Adipose tissue (tissue), 3 donors: Measurements from ENCODE around the gene ITGB1. TPM values are rescaled to one million over a fixed set of nuclear protein-coding genes. Genes with fewer than 3 reads are reported as not detected.

Source experiments
- H3K27ac ChIP-seq: one replicate; pipeline ENCODE4 v1.5.1; 2013; ENCODE audit warnings: low read depth, low read length
- WGBS, 3 donors: extraction: QIAGEN DNeasy Blood & Tissue Kit; methylation state at CpG; one replicate each; pipeline ENCODE4 v1.1.7; 2013; 5-methylcytosine and 5-hydroxymethylcytosine counted together
- polyA plus RNA-seq, 3 donors: library from polyadenylated mRNA; stranded (reverse); fragments of 200-250 nt; gene quantifications; one replicate each; pipeline ENCODE4 v1.2.3, GENCODE V29; 2013
- donor health status: healthy with polysubstance abuse.
- donor health status: Bipolar disorder and iron deficiency.
- donor health status: healthy.

The ITGB1 gene
- polyA plus RNA-seq, 3 donors = 93.5 to 304 (median 185) TPM

DNA sequence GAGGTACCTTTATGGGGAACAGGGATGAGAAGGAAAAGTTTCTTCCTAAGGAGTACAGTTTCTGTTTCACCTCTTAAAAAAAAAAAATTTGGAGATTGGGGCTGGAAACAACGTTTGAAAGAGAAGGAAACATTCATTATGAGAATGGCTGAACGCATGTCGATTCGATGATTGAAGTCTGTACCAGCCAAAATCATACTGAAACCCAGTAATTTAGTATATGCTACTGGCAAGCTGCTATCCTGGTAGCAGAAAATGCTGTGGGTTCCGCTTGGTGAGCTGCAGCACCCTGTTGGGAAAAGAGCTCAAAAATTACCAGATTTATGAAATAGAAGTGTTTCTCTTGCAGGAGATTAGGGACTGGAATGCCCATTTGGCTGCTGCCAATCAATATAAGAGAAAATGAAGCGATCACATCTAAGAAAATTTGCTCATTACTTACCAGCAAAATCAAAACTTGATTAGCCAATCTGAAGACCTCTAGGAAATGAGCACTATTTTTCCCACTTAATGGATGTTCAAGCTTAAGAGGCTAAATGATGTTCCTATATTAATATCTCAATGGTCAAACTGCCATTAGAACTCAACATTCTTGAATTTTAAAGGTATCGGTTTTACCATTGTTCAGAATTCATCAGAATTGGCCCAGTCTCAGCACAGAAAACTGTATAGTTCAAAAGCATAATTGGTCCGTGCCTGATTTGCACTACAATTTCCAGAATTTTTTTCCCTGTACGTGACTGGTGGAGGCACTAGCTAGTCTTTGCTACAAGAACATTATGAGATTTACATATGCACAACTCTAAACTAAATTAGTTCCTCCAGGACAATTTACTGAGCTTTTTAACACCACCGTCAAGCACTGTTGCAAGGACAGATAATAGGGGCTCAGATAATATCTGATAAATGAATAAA, 1.2 kb upstream of the ITGB1 start:
- WGBS, 3 donors = 18 to 39% (median 31%) methylated on average over 10 of the region's 10 CpGs

DNA sequence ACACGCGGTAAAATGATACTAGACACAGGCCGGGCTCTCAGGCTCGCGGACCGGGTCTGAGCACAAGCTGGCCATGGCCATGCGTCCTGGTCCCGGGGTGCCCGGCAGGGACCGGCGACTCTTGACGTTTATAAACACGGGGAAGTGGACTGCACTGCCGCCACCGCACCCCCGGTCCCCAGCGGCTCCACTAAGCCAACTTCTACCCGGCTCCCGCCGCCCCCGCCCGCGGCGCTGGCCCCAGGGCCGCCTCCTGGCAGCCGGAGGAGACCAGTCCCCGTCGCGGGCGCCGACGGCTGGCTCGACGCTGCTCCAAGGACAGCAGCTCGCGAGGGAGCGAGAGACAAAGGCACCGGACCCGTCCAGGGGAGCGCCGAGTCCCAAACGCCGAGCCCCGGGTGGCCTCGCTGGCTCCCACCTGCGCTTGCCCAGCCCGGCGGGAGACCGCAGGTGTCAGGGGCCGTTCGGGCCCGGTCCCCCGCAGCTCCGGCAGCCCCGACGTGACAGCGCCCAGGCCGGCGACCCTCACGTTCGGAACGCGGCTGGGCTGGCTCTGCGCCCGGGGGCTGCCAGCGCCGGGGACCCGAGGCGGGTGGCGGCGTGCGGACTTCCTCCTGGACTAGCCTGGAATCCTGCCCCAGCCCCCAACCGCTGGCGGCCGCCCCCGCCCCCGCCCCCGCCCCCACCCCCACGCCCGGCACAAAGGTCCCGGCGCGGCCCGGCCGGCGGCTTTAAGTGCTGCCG, 517 bp downstream of the ITGB1 start:
- peak overlapping the region; percentile 68 for H3K27ac ChIP-seq
- 0% methylated on average over 62 to 87 of the region's 87 CpGs for WGBS, 3 donors

More for the DNA sequence above, 1.2 kb upstream of the ITGB1 start:
- peak overlapping the region; percentile 96 for H3K27ac ChIP-seq

DNA sequence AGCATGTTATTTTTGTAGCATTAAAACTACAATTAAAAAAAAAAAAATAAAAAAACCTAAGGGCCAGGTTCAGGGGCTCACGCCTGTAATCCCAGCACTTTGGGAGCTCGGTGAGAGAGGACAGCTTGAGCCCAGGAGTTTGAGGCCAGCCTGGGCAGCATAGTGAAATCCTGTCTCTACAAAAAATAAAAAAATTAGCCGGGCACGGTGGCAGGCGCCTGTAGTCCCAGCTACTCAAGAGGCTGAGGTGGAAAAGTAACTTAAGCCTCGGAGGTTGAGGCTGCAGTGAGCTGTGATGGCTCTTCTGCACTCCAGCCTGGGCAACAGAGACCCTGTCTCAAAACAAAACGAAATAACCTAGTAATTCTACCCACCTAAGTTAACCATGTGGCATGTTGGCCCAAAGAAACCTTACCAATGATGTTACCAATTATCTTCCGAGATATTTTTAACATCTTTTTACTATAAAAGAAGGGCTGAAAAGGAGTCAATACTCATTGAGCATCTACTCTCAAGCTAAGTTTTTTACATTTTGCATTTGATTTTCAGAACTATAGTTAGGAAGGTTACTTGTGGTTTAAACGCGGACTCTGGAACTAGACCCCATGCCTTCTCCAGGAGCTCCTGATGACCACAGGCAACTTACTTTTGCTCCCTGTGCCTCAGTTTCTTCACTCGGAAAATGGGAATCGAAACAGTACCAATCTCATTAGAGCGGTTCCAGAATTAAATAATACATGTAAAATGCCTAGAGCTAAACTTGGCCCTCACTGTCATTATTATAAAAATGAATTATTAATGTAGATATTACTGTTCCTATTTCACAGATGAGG, 1.4 kb downstream of the ITGB1 start:
- WGBS, 3 donors = 13 to 46% (median 38%) methylated on average over 13 of the region's 13 CpGs
- H3K27ac ChIP-seq = no peak overlapping the region

DNA sequence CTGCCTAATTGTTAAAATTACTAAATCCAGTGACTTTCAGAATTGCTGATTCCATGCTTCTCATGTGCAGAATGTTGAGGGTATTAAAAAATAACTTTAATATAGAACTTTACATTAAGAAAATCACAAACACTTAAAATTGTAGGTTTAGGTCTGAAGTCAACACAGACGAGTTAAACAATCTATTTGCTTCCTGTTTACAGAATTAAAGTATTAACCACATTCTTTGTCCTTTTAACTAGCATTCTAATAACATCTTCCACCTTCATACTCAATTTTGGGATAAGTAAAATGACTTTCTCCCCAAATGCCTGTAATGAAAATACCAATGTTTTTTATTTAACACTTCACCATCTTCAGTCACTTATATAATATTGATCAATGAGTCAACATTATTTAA, 2.2 kb downstream of the ITGB1 start:
- 7 to 20% (median 8%) methylated on average over 1 of the region's 1 CpG for WGBS, 3 donors
- H3K27ac ChIP-seq = no peak overlapping the region

DNA sequence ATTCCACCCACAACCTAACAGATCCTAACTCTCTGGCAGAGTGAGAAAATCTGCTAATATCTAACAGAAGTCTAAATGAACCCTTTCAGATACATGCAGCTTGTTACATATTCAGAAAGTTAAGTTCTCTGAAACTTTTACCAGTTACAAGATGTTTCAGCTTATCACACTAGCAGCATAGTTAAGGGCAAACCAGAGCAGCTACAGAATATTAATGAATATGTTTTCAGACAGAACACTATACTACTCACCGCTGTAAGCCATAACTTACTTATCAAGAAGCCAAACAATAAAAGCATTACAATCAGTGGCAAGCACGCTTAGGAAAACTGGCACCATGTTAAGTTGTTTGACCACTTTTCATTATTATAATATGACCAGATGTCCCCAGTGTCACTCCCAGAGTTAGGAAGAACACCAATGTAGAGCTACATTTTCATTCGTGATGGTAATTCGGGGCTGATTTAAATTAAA, 2.7 kb downstream of the ITGB1 start:
- H3K27ac ChIP-seq = no peak overlapping the region
- WGBS, 3 donors = 22 to 64% (median 49%) methylated on average over 4 of the region's 4 CpGs

DNA sequence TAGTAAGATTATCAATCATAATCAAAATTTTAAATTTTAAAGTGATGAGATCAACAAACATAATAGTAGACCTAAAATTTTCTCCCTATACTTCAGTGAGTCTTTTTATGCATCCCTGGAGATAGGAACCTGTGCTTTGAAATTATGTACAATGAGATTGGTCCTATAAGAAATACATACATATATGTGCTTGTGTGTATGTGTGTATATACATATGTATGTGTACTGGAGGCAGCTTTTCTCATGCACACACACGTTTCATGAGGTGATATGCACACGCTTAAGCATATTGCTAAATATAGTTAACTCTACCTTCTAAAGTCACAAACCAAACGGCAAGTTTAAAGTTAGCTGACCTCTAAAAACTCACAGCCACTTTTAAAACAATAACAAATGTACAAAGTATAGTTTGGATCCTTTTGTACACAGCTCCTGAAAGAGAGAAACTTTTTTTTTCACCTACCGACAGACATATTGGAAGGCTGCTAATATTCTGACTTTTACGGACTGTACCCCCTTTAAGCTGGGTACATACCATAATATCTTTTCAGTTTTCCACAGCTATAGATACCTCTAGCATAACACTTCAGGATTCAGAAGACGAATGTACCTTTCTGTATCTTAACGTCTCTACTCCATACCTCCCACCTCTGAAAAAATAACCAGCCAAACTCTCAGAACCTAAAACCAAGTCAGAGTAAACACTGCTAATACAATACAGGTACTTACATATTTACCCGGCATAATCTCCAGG, 3.3 kb downstream of the ITGB1 start:
- no peak overlapping the region for H3K27ac ChIP-seq
- WGBS, 3 donors = 23 to 62% (median 53%) methylated on average over 8 of the region's 8 CpGs

DNA sequence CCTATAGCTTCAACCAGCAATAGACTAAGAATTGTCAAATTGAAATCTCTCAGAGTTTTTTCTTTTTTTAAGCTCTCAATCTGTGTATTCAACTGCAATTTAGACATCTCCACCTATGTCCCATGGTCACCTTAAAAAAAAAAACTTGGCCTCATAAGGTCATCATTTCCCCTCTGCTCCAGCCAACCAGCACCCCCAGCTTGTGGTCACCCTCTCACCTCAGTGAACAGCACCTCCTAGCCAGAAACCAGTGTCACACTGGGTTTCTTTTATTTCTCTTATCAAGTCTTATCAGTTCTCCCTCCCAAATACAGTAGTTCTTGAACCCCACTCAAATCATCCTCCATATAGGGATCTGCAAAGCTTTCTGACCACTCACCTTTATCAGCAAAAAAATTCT, 4.0 kb downstream of the ITGB1 start:
- H3K27ac ChIP-seq = no peak overlapping the region

DNA sequence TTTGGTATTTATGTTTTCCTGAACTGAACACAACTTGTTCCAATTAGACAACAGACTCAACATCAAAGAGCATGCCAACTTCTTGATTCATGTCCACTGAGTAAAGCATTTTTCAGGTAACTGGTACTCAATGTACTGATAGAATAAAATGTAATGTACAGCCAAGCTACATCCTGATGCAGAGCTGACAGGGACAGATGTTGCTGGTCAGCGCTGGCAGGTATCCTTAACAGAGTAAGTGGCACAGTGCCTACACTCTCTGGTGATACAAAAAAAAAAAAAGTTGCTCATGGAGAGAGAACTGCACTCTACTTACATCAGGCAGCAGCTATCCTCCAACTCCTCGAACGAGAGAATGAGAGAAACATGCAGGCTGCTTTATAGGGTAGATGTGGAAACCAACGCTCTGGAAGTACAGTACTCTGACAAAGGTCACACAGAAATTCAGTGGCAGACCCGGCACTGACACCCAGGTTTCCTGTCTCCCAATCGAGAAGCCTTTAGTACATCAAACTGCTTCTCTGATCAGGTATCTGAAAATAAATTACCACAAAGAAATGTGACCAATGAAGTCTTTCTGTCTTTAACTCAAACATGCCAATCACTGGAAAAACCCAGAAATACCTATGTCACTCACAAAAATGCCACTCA, 4.6 kb downstream of the ITGB1 start:
- WGBS, 3 donors = 19 to 64% (median 53%) methylated on average over 6 of the region's 6 CpGs

DNA sequence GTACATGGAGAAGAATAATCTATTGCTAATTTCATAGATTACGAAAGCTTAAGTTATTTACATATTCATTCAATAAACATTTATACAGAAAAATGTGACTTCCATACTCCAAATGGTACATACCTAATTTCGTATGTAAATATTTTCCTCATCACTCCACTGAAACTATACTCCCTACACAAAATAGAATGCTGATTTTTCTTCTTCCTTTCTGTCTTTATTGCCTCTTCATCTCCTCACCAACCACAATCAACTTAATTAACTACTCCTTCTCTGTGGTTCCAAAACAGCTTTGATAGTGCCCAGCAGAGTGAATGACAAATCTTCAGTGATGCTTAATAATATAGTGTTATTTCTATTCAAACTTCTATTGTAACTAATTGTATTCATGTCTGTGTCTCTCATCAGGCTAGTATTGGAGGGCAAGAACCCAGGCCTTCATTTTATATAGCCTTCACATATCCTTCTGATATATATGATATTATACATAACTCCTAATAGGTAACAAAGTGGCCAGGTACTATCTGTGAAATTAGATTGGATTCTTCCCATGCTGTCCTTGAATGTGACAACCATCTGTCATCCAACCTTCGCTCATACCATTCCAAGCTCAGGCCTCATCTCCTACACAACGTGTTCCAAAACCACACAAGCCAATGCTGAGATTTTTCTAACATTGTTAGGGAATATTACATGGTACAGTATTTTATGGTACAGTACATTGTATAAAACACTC, 5.3 kb downstream of the ITGB1 start:
- no peak overlapping the region for H3K27ac ChIP-seq

More for the DNA sequence above, 4.6 kb downstream of the ITGB1 start:
- H3K27ac ChIP-seq = no peak overlapping the region

DNA sequence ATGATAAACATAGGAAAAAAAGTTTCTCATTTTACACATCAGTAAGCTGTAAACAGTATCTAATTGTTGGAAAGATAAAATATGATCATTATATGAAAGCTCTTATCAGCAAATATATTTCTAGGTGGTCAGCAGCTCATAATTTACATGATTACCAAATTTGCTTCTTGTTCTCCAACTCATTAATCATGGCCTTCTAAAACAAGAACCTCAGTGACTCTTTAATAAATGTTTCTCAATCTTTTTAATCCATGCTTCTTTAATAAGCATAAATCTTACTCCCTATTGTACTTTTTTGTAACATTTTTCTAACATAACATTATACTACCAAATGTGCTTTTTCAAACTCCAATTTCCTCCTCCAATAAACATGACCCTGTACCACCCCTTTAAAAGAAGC, 5.9 kb downstream of the ITGB1 start:
- no peak overlapping the region for H3K27ac ChIP-seq

More for the DNA sequence above, 5.3 kb downstream of the ITGB1 start:
- 87 to 94% (median 91%) methylated on average over 4 of the region's 4 CpGs for WGBS, 3 donors

DNA sequence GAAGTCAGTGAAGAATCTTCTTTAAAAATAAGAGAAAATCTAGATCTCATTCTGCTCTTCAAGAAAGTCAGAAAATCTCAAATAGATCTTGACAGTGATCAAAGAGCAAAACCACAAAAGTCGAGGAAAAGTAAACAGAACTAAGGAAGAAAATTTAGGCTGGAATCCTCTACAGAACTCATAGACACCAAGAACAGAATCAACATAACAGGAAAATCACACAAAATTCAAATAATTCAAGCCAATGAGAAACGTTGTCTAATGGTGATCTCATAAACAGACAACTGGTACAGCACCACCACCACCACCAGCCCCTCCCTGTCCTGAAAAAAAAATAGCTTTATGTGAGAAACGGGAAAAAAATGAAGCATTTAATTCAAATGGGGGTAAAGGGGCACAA, 6.9 kb downstream of the ITGB1 start:
- WGBS, 3 donors = 36 to 62% (median 56%) methylated on average over 3 of the region's 3 CpGs

DNA sequence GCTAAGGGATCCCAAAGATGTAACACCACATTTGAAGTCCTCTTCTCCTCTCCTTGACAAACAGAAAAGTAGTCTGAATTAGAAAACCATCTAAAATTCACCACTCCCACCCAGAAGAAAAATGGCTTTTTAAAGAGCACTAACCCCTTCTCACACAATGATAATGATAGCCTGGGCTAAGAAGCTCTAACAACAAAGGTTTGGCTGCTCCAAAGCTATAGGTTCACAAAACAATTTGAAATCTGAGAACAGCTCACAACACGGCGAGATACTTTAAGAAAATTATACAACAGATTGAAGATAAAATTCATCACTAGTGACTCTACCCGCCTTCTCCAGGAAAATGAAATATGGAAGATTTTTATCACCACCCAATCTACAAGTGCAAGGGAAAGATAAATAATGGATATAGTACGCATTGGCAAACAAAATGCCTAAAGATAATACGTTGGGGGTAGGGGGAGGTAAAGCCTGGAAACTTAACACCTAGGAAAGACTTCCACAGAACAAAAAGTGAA, 7.4 kb downstream of the ITGB1 start:
- WGBS, 3 donors = 33 to 85% (median 82%) methylated on average over 5 of the region's 5 CpGs
- H3K27ac ChIP-seq = no peak overlapping the region

More for the DNA sequence above, 6.9 kb downstream of the ITGB1 start:
- H3K27ac ChIP-seq = no peak overlapping the region

DNA sequence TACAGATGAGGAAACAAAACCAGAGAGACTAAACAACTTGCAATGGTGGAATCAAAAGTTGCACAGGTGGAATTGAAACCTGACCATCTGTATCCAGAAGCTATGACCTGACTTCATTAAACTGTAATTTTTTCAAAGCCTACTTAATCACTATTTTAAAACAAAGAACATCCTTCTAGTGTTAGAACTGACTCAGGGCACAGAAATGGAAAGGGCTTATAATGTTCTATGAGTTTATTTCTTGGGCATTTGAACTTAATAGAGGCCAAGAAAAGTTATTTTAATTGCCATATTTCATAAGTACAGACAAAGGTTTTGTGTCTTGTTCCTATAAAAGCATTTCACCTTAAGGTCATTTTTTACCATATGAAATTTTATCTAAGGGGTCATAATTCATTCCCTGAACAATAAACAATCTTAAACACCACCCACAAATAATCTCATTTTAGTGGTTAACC, 8.8 kb downstream of the ITGB1 start:
- H3K27ac ChIP-seq = no peak overlapping the region

DNA sequence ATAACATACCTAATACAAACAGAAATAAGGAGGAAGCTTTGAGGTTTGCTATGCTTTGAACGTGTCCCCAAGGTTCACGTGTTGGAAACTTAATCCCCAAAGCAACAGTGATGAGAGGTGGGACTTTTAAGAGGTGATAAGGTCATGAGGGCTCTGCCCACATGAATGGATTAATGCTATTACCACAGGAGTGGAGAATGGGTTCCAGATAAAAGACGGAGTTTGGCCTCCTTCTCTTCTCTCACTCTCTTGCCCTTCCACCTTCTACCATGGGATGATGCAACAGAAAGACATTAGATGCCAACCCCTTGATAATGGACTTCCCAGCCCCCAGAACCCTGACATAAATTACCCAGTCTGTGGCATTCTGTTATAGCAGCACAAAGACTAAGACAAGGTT, 9.6 kb downstream of the ITGB1 start:
- 40 to 53% (median 47%) methylated on average over 3 of the region's 3 CpGs for WGBS, 3 donors
- H3K27ac ChIP-seq = no peak overlapping the region

DNA sequence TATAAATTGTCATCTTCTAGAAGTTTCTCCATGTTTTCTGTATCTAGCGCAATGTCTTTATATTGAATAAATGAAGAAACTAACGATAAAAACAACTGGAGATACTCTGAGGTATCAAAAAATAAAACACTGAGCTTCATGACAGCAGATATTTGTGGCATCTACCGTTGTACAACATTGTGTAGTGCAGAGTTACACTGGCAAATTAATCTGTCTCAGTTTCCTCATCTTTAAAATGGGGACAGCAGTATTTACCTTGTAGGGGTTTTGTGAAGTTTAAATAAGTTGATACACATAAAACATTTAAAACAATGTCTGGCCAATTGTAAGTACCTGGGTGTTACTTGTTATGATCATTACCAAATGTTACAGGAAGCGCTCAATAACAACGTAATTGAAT, 10.4 kb downstream of the ITGB1 start:
- WGBS, 3 donors = 85 to 93% (median 88%) methylated on average over 5 of the region's 5 CpGs
- no peak overlapping the region for H3K27ac ChIP-seq

DNA sequence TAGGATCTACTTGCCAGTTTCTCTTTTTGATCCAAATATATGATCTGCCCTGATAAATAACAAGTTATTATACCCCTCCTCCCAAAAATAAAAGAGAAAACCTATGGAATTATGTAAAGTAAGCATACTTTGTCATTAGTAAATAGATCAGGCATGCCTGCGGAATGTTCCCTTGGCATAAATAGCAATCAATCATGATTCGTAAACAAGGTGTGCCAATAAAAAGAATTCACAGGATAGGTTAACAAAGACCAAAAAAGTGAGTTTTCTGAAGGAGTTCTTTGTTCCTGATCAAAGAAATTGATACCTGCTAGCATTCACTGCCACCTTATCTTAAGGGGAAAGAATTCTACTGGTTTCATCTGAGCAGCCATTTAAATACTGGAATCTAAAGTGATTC, 11.9 kb downstream of the ITGB1 start:
- no peak overlapping the region for H3K27ac ChIP-seq

More for the DNA sequence above, 11.9 kb downstream of the ITGB1 start:
- 51 to 95% (median 82%) methylated on average over 2 of the region's 2 CpGs for WGBS, 3 donors
